HepG2 (cell line): ENCODE data around the gene SUCLG2. TPM values are rescaled to one million over a fixed set of nuclear protein-coding genes. Genes with fewer than 3 reads are reported as not detected.

ENCODE experiments used
- AKNA ChIP-seq: sonication (generic); formaldehyde crosslinking; IDR thresholded peaks from 2 replicates; pipeline ENCODE4 v1.4.0; 2020; ENCODE audit warnings: missing genetic modification reagents, borderline replicate concordance
- ATRX ChIP-seq: sonication (generic); formaldehyde crosslinking; IDR thresholded peaks from 2 replicates; pipeline ENCODE4 v1.4.0; 2020; ENCODE audit warnings: missing genetic modification reagents, borderline replicate concordance
- CREM ChIP-seq, 2 experiments: sonication (generic) in 1 of 2; formaldehyde crosslinking in 1 of 2; IDR thresholded peaks; 2 replicates each; pipeline versions ENCODE4 v1.4.0 to v1.6.1; 2016 to 2020; ENCODE audit warnings: antibody characterized with exemption in 1 of 2, mild to moderate bottlenecking in 1 of 2, missing genetic modification reagents in 1 of 2
- DNMT1 ChIP-seq: sonication (generic); formaldehyde crosslinking; IDR thresholded peaks from 2 replicates; pipeline ENCODE4 v1.5.1; 2020; ENCODE audit warnings: mild to moderate bottlenecking, missing genetic modification reagents
- GATA4 ChIP-seq: sonication (generic); IDR thresholded peaks from 2 replicates; pipeline ENCODE4 v1.6.1; 2016; ENCODE audit warnings: antibody characterized with exemption, low read depth, borderline replicate concordance
- HNRNPUL1 ChIP-seq: fragments of 200-400 bp; formaldehyde crosslinking; IDR thresholded peaks from 2 replicates; pipeline ENCODE4 v1.6.1; 2017; ENCODE audit warnings: low read depth, mild to moderate bottlenecking, low read length, moderate library complexity
- IRF2 ChIP-seq: IDR thresholded peaks from 2 replicates; pipeline ENCODE4 v1.6.1; 2018; ENCODE audit warnings: missing genetic modification reagents, missing compliant biosample characterization
- KDM2A ChIP-seq: sonication (generic); formaldehyde crosslinking; IDR thresholded peaks from 2 replicates; pipeline ENCODE4 v1.4.0; 2020; ENCODE audit warnings: low read depth, missing genetic modification reagents, borderline replicate concordance
- MLLT10 ChIP-seq: sonication (generic); formaldehyde crosslinking; IDR thresholded peaks from 2 replicates; pipeline ENCODE4 v1.4.0; 2020; ENCODE audit warnings: missing genetic modification reagents
- NFIB ChIP-seq: sonication (generic); formaldehyde crosslinking; IDR thresholded peaks from 2 replicates; pipeline ENCODE4 v1.9.0; 2021; ENCODE audit warnings: missing genetic modification reagents, mild to moderate bottlenecking, borderline replicate concordance
- SKI ChIP-seq: fragments of 450-650 bp; IDR thresholded peaks from one replicate; pipeline ENCODE4 v1.6.1; 2018; ENCODE audit warnings: mild to moderate bottlenecking; ENCODE audit not compliant: partially characterized antibody
- ZC3H13 ChIP-seq: sonication (generic); formaldehyde crosslinking; IDR thresholded peaks from 2 replicates; pipeline ENCODE4 v1.8.1; 2023; ENCODE audit warnings: mild to moderate bottlenecking, missing genetic modification reagents, moderate library complexity
- ZNF263 ChIP-seq: sonication (generic); formaldehyde crosslinking; IDR thresholded peaks from 2 replicates; pipeline ENCODE4 v1.4.0; 2020; ENCODE audit warnings: missing genetic modification reagents
- ZNF556 ChIP-seq: sonication (generic); formaldehyde crosslinking; IDR thresholded peaks from 2 replicates; pipeline ENCODE4 v1.4.0; 2020; ENCODE audit warnings: mild to moderate bottlenecking, missing genetic modification reagents, borderline replicate concordance
- ZNF609 ChIP-seq: sonication (generic); formaldehyde crosslinking; IDR thresholded peaks from 2 replicates; pipeline ENCODE4 v1.4.0; 2020; ENCODE audit warnings: mild to moderate bottlenecking, missing genetic modification reagents, borderline replicate concordance
- ZNF670 ChIP-seq: sonication (generic); formaldehyde crosslinking; IDR thresholded peaks from 2 replicates; pipeline ENCODE4 v1.8.0; 2022; ENCODE audit warnings: mild to moderate bottlenecking, missing genetic modification reagents, borderline replicate concordance
- polyA plus RNA-seq, 8 experiments: library from polyadenylated mRNA; depleted of rRNA in 3 of 8; stranded (reverse) in 7 of 8; unstranded in 1 of 8; fragments of >200 nt; fragmentation: Illumina TruSeq in 4 of 8; extraction: Trizol in 4 of 8; gene quantifications; 2 replicates each; pipeline versions ENCODE4 v1.2.1 to v1.2.3, GENCODE V29; 2011 to 2016; ENCODE audit warnings: low read depth in 4 of 8, missing spikeins in 1 of 8, mixed read lengths in 1 of 8; ENCODE audit not compliant: insufficient read depth in 1 of 8
- total RNA-seq, 5 experiments: library from RNA; depleted of rRNA; stranded (reverse); fragments of >200 nt; fragmentation: Illumina TruSeq; extraction: Trizol; gene quantifications; 2 replicates each; pipeline ENCODE4 v1.2.3, GENCODE V29; 2016; ENCODE audit warnings: low read depth in 1 of 5
- TF ChIP-seq, protein P1 (sequence below): sonication (generic); formaldehyde crosslinking; IDR thresholded peaks from 2 replicates; pipeline ENCODE4 v1.4.0; 2020; ENCODE audit warnings: mild to moderate bottlenecking, missing genetic modification reagents

The SUCLG2 gene
- total and polyA plus RNA-seq, 2 of the 13 experiments (the other 11 are each of a cell fraction or from before 2014, with no cell fraction given), result 21.4 to 64.9 TPM

GRCh38 chr3:67654099-67654843 is at the start of gene SUCLG2 (continued):
- TF ChIP-seq ZNF670 (CRISPR knock-in tag), result 0 out of 2 replicates have a peak, but pooled peaks have one; percentile 50
- no peak for TF ChIP-seq ATRX (CRISPR knock-in tag)
- TF ChIP-seq, protein P1, sequence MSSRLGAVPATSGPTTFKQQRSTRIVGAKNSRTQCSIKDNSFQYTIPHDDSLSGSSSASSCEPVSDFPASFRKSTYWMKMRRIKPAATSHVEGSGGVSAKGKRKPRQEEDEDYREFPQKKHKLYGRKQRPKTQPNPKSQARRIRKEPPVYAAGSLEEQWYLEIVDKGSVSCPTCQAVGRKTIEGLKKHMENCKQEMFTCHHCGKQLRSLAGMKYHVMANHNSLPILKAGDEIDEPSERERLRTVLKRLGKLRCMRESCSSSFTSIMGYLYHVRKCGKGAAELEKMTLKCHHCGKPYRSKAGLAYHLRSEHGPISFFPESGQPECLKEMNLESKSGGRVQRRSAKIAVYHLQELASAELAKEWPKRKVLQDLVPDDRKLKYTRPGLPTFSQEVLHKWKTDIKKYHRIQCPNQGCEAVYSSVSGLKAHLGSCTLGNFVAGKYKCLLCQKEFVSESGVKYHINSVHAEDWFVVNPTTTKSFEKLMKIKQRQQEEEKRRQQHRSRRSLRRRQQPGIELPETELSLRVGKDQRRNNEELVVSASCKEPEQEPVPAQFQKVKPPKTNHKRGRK, result no peak
- no peak for TF ChIP-seq AKNA (CRISPR knock-in tag)
- TF ChIP-seq SKI, result no peak
- TF ChIP-seq ZC3H13 (CRISPR knock-in tag), result no peak
- no peak for TF ChIP-seq NFIB (CRISPR knock-in tag)
- peak; percentile 9; the same call in 1 of the 2 replicates for TF ChIP-seq IRF2 (CRISPR knock-in tag)
- no peak; the same call in 1 of the 2 replicates for TF ChIP-seq ZNF609 (CRISPR knock-in tag)
- TF ChIP-seq MLLT10 (CRISPR knock-in tag), result no peak
- TF ChIP-seq GATA4, result no peak
- TF ChIP-seq KDM2A (CRISPR knock-in tag), result no peak; the same call in 1 of the 2 replicates
- TF ChIP-seq ZNF263 (CRISPR knock-in tag), result peak; percentile 98
- peak; percentile 55; the same call in 1 of the 2 replicates for TF ChIP-seq ZNF556
- TF ChIP-seq HNRNPUL1, result 0 out of 2 replicates have a peak, but pooled peaks have one; percentile 33
- 0 out of 2 replicates have a peak, but pooled peaks have one; percentile 68 for TF ChIP-seq DNMT1 (CRISPR knock-in tag)
- TF ChIP-seq CREM (IDR thresholded peaks at IDR 0.05), result no peak
- TF ChIP-seq CREM (CRISPR knock-in tag; IDR thresholded peaks at IDR 0.05), result no peak
